Panc1 (cell line): ENCODE results near the gene XKR3.

Experiments used
- CTCF ChIP-seq: fragments of 450-650 bp; IDR thresholded peaks from 2 replicates; pipeline ENCODE4 v1.5.1; 2017; ENCODE audit warnings: mild to moderate bottlenecking
- POLR2AphosphoS5 ChIP-seq: IDR thresholded peaks from 2 replicates; pipeline ENCODE4 v1.6.1; 2012; ENCODE audit warnings: mild to moderate bottlenecking, low read depth, low read length, moderate library complexity
- REST ChIP-seq, 2 experiments: IDR thresholded peaks; 2 replicates each; pipeline ENCODE4 v1.6.1; 2011 to 2012; ENCODE audit warnings: low read depth in 2 of 2, control low read depth in 1 of 2, low read length in 1 of 2, mild to moderate bottlenecking in 1 of 2, moderate library complexity in 1 of 2; ENCODE audit not compliant: insufficient read depth in 1 of 2
- SIN3A ChIP-seq: IDR thresholded peaks from 2 replicates; pipeline ENCODE4 v1.6.1; 2012; ENCODE audit warnings: low read depth, mild to moderate bottlenecking, low read length, moderate library complexity, borderline replicate concordance; ENCODE audit not compliant: insufficient read depth

DNA sequence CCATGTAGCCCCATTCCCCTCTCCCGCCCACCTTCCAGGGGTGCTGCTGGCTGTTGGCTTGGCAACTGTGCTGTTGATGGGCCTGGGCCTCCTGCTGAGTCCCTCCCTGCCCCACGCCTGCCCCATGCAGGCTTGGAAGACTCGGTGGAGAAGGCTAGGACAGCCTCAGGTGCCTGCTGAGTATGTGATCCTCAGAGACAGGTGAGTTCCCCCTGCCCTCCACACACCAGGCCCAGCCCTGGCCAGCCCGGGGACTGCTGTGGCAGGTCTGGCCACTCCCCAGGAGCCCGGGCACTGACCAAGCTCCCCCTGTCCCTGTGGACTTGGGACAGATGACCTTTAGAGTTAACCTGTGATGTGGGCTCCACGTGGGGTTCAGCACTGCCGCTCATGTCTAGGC lies 20.7 kb upstream of the XKR3 start:
- no peak for TF ChIP-seq CTCF
- TF ChIP-seq POLR2AphosphoS5: no peak
- no peak for TF ChIP-seq SIN3A
- no peak for TF ChIP-seq REST (IDR thresholded peaks at IDR 0.05; ENCODE audit: insufficient read depth in 1 of 2, low read depth in 2 of 2, low read length in 1 of 2)
